ENCODE results near the gene ACAP1.

- TF ChIP-seq CTCF (IDR thresholded peaks at IDR 0.05 in 8 of 11, conservative IDR thresholded peaks at IDR 0.05 in 3 of 11) (no peak), POLR2AphosphoS5 (IDR thresholded peaks at IDR 0.05) (no peak), POLR2A (IDR thresholded peaks at IDR 0.05) (no peak)
These were observed 59.8 kb downstream of the ACAP1 start for GRCh38 chr17:7396147-7396546.
